Body of pancreas (tissue), 4 donors: ENCODE data around the gene NFATC4. TPM values are rescaled to one million over a fixed set of nuclear protein-coding genes. Genes with fewer than 3 reads are reported as not detected.

Experiments
- ATAC-seq: fragments of 150-250 bp; one replicate; pipeline ENCODE4 v1.9.1; 2016
- DNase-seq, 4 donors: peaks; one replicate each; pipeline ENCODE4 v3.0.0-alpha.2; 2019
- H3K27ac ChIP-seq, 4 donors: fragments of 200-600 bp; sonication (generic); 1 replicate in 3 of 4; 2 replicates in 1 of 4; pipeline versions ENCODE4 v1.5.1 to v1.6.1; 2016 to 2019; ENCODE audit warnings: mild to moderate bottlenecking in 1 of 4, mixed read lengths in 1 of 4, moderate library complexity in 1 of 4
- H3K27me3 ChIP-seq, 2 donors: fragments of 200-600 bp; sonication (generic); one replicate each; pipeline ENCODE4 v1.6.0; 2016; ENCODE audit warnings: mild to moderate bottlenecking in 1 of 2
- H3K36me3 ChIP-seq, 2 donors: fragments of 200-600 bp; sonication (generic); replicated peaks in 1 of 2; 2 replicates each; pipeline ENCODE4 v1.5.1; 2016; ENCODE audit warnings: low read depth in 2 of 2; ENCODE audit not compliant: insufficient read depth in 1 of 2
- H3K4me1 ChIP-seq: fragments of 200-600 bp; sonication (generic); one replicate; pipeline ENCODE4 v1.6.0; 2016
- H3K4me3 ChIP-seq, 2 donors: fragments of 200-600 bp; sonication (generic); 1 replicate in 1 of 2; 2 replicates in 1 of 2; pipeline ENCODE4 v1.5.1; 2016 to 2019
- H3K9me3 ChIP-seq, 3 donors: fragments of 200-600 bp; sonication (generic); 1 replicate in 2 of 3; 2 replicates in 1 of 3; pipeline ENCODE4 v1.5.1; 2016
- POLR2A ChIP-seq, 3 donors: fragments of 450-650 bp; IDR thresholded peaks; one replicate each; pipeline ENCODE4 v1.6.1; 2016; ENCODE audit warnings: antibody characterized with exemption in 3 of 3, mild to moderate bottlenecking in 2 of 3
- WGBS, 2 donors: methylation state at CpG; one replicate each; pipeline ENCODE4 v1.1.5; 2017; 5-methylcytosine and 5-hydroxymethylcytosine counted together
- intact Hi-C: fragments of 100-400 bp; cut with DNase I; formaldehyde crosslinking; loops from one replicate; pipeline ENCODE4 v1.15.1; 2023
- total RNA-seq, 2 donors: library from RNA; depleted of rRNA; stranded (reverse); fragments of >200 nt; gene quantifications; one replicate each; pipeline ENCODE4 v1.1.0, GENCODE V29; 2016
- TF ChIP-seq, protein P1 (sequence below), 7 experiments: fragments of 450-650 bp in 4 of 7; fragments of 200-600 bp in 3 of 7; sonication (generic) in 3 of 7; IDR thresholded peaks; one replicate each; pipeline ENCODE4 v1.5.1; 2016 to 2019; ENCODE audit warnings: antibody characterized with exemption in 7 of 7

The NFATC4 gene
- total RNA-seq, 2 donors from 2014 or later = 11.9 to 19.8 TPM

DNA sequence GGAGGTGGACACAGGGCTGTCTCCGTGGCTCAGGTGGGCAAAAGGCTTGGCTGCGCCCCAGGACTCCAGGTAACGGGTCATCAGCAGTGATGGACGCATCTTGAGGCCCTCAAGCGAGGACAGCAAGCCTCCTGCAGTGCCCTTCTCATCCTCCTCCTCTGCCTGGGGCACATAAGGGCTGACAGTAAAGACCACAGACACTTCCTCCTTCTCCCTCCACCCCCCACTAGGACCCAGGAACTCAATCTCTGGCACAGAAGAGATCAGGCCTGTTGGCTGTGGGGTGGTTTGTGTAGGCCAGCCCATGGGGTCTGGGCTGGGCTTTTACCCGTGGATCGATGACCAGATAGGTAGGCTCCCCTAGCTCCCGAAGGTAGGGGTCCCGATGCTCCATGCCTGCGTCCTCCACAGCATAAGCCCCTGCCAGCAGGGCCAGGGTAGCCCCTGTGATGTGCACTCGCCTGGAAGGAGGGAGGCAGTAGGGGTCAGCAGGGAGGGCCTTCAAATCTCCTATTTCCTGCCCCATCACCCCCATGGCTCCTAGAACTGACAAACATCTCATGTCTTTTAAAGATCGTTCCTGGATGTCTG lies 38.8 kb upstream of the NFATC4 start:
- 82% methylated on average over 12 of the region's 12 CpGs for WGBS, 2 donors
- Histone ChIP-seq H3K36me3 (no peaks in the 10 kb centered on the region), H3K4me3 (no peak overlapping the region), H3K27ac (no peak overlapping the region), H3K27me3 (peaks cover 0 to 1% of the 10 kb centered on the region in 2 donors), H3K9me3 (no peaks in the 10 kb centered on the region), H3K4me1 (peaks cover 25% of the 10 kb centered on the region)
- no peak for DNase-seq
- TF ChIP-seq, protein P1, sequence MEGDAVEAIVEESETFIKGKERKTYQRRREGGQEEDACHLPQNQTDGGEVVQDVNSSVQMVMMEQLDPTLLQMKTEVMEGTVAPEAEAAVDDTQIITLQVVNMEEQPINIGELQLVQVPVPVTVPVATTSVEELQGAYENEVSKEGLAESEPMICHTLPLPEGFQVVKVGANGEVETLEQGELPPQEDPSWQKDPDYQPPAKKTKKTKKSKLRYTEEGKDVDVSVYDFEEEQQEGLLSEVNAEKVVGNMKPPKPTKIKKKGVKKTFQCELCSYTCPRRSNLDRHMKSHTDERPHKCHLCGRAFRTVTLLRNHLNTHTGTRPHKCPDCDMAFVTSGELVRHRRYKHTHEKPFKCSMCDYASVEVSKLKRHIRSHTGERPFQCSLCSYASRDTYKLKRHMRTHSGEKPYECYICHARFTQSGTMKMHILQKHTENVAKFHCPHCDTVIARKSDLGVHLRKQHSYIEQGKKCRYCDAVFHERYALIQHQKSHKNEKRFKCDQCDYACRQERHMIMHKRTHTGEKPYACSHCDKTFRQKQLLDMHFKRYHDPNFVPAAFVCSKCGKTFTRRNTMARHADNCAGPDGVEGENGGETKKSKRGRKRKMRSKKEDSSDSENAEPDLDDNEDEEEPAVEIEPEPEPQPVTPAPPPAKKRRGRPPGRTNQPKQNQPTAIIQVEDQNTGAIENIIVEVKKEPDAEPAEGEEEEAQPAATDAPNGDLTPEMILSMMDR (IDR thresholded peaks at IDR 0.05) = no peak
- intact Hi-C loops = no loop called here
- ATAC-seq = no peak

DNA sequence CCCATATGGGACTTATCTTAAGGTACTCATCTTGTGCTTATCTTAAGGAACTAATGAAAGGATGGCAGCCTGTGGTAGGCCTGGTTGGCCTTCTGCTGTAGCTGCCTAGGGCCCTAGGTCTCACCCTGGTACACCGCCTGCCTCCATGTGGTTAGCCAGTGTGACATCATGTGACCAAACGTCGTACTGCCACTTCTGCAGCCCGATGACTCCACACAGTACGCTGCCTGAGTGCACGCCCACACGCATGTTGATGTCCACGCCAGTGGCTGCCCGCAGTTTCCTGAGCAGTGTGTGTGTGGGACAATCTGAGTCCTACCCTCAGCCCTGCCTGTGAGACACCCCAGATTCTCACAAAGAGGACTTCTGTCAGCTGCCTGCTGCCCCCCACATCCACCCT lies 38.2 kb upstream of the NFATC4 start:
- no peak for ATAC-seq
- no peak overlapping the region for H3K4me3 ChIP-seq
- peaks cover 31% of the 10 kb centered on the region for H3K4me1 ChIP-seq
- no peaks in the 10 kb centered on the region for H3K9me3 ChIP-seq
- peaks cover under 1 to 5% of the 10 kb centered on the region in 2 donors for H3K27me3 ChIP-seq
- no peak overlapping the region for H3K27ac ChIP-seq
- 45 to 70% methylated on average over 6 to 9 of the region's 9 CpGs for WGBS, 2 donors
- TF ChIP-seq, protein P1 (IDR thresholded peaks at IDR 0.05) = no peak
- TF ChIP-seq POLR2A (IDR thresholded peaks at IDR 0.05) = peak in 1 of 3 donors; percentile 23
- intact Hi-C loops = loop anchor here (10.0 kb wide), 1 partner anchor 105 kb away; no protein-coding TSS in a partner anchor
- no peaks in the 10 kb centered on the region for H3K36me3 ChIP-seq
- peak in 3 of 4 donors; percentile 43 to 83 (median 45) for DNase-seq

DNA sequence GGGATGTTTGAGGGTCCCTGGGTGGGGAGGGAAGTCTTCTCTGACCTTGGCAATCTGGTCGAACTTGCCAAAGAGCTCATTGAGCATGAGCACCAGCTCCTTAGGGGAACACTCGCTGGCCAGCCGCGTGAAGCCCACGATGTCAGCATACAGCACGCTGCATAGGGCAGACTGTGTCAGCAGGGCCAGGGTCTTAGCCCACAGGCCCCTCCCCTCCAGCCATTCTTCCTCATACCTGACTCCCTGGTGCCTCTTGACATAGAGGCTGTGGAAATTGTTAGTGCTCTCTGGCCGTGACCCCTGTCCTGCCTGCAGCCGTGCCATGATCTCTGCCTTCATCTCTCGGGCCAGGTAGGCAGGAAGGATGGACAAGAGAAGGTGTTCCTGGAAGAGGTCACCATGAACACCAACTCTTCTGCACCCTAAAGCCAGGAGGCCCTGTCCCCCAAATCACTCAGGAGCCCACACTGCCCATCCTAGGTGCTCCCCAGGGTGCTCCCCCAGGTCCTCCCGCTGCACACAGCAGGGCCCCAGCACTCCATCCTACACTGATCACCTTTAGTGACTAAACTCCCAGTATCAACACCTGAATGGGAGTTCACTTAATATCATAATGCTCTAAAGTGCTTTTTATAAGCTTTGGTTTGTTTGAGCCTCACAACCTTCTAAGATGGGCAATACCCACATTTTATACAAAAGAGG lies 36.9 kb upstream of the NFATC4 start:
- ATAC-seq = no peak

DNA sequence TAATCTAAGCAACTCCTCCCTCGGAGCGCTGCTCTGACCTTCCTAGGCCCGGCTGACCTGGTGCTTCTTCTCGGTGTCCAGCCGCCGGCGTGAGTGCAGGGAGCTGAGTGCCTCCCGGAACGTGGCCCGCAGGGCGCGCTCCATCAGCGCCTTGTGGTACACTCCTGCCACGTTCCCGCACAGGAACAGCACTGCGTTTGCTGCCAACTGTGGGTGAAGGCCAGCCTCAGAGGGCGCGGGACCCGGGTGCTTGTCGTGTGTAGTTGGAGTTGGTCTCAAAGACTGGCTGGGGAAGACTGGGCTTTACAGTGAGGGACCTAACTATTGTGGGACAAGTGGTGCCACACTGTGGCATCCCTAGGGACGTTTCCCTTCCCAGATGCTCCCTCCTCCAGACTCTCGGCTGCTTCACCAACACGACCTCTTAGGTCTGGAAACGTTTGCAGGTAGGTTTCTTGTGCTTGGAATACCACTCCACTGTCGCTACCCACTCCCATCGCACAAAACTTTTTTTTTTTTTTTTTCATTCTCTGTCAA lies 36.2 kb upstream of the NFATC4 start:
- intact Hi-C loops = loop anchor here (10.0 kb wide), 1 partner anchor 103 kb away; no protein-coding TSS in a partner anchor
- ATAC-seq (no peak), DNase-seq (no peak)
- Histone ChIP-seq H3K27ac (no peak overlapping the region), H3K36me3 (no peaks in the 10 kb centered on the region), H3K4me3 (no peak overlapping the region), H3K9me3 (no peaks in the 10 kb centered on the region), H3K4me1 (peaks cover 35% of the 10 kb centered on the region), H3K27me3 (peaks cover 4 to 5% of the 10 kb centered on the region in 2 donors)
- 39 to 47% methylated on average over 26 of the region's 26 CpGs for WGBS, 2 donors
- no peak for TF ChIP-seq POLR2A (IDR thresholded peaks at IDR 0.05)
- TF ChIP-seq, protein P1 (IDR thresholded peaks at IDR 0.05) = no peak

More for the DNA sequence above, 36.9 kb upstream of the NFATC4 start:
- DNase-seq = no peak
- Histone ChIP-seq H3K4me1 (peaks cover 35% of the 10 kb centered on the region), H3K36me3 (no peaks in the 10 kb centered on the region), H3K27me3 (peaks cover 4 to 5% of the 10 kb centered on the region in 2 donors), H3K4me3 (no peak overlapping the region), H3K9me3 (no peaks in the 10 kb centered on the region), H3K27ac (no peak overlapping the region)
- WGBS, 2 donors = 56 to 85% methylated on average over 3 to 10 of the region's 10 CpGs
- TF ChIP-seq, protein P1 (IDR thresholded peaks at IDR 0.05) = no peak
- TF ChIP-seq POLR2A (IDR thresholded peaks at IDR 0.05) = no peak
- intact Hi-C loops = loop anchor here (10.0 kb wide), 1 partner anchor 104 kb away; no protein-coding TSS in a partner anchor
